Parathyroid adenoma (tissue), 2 donors: Measurements from ENCODE around the gene EAF1.

ENCODE experiments used
- H2AFZ ChIP-seq: fragments of 300-600 bp; sonication (generic); one replicate; pipeline ENCODE4 v1.7.0; 2017; ENCODE audit warnings: antibody characterized with exemption, mild to moderate bottlenecking
- H3K27ac ChIP-seq: fragments of 300-600 bp; sonication (generic); one replicate; pipeline ENCODE4 v1.7.0; 2017
- H3K27me3 ChIP-seq: fragments of 300-600 bp; sonication (generic); one replicate; pipeline ENCODE4 v1.7.0; 2017; ENCODE audit warnings: low read length; ENCODE audit not compliant: control insufficient read depth, insufficient read depth
- H3K36me3 ChIP-seq: fragments of 300-600 bp; sonication (generic); one replicate; pipeline ENCODE4 v1.7.0; 2017; ENCODE audit warnings: low read length; ENCODE audit not compliant: control insufficient read depth, insufficient read depth
- H3K4me1 ChIP-seq: fragments of 300-600 bp; sonication (generic); one replicate; pipeline ENCODE4 v1.7.0; 2017; ENCODE audit warnings: control low read depth
- H3K4me2 ChIP-seq: fragments of 300-600 bp; sonication (generic); one replicate; pipeline ENCODE4 v1.7.0; 2017; ENCODE audit warnings: low read length
- H3K4me3 ChIP-seq: fragments of 300-600 bp; sonication (generic); one replicate; pipeline ENCODE4 v1.7.0; 2017; ENCODE audit warnings: low read depth, low read length
- H3K79me2 ChIP-seq: fragments of 300-600 bp; sonication (generic); one replicate; pipeline ENCODE4 v1.7.0; 2017; ENCODE audit warnings: control low read depth
- H3K9ac ChIP-seq: fragments of 300-600 bp; sonication (generic); one replicate; pipeline ENCODE4 v1.7.0; 2017; ENCODE audit warnings: mild to moderate bottlenecking
- H3K9me3 ChIP-seq: fragments of 300-600 bp; sonication (generic); one replicate; pipeline ENCODE4 v1.7.0; 2017; ENCODE audit warnings: low read length; ENCODE audit not compliant: control insufficient read depth
- CTCF ChIP-seq: fragments of 300-600 bp; sonication (generic); IDR thresholded peaks from one replicate; pipeline ENCODE4 v1.7.0; 2017; ENCODE audit warnings: antibody characterized with exemption, mild to moderate bottlenecking
- donor health status: primary hyperparathyroidism.

The EAF1 gene

GRCh38 chr3:15427182-15427880 is at the start of gene EAF1, which contains the start of gene METTL6:
EAF1 (plus strand) TSS chr3:15427598; CDS start chr3:15427780, 182 bp downstream.
METTL6 (minus strand) TSS chr3:15427544; CDS start chr3:15426511, 1,033 bp downstream.
- Histone ChIP-seq H2AFZ (peak within 1 kb of the TSS; percentile 89), H3K4me2 (peak within 1 kb of the TSS; percentile 92), H3K4me1 (peaks cover 8% of the 10 kb centered on the region), H3K9me3 (no peaks in the 10 kb centered on the region), H3K79me2 (peaks cover 15% of the 10 kb centered on the region), H3K36me3 (no peaks in the 10 kb centered on the region), H3K27ac (peak within 1 kb of the TSS; percentile 42), H3K9ac (peak within 1 kb of the TSS; percentile 14), H3K27me3 (no peaks in the 10 kb centered on the region), H3K4me3 (peak within 1 kb of the TSS; percentile 95)
- no peak for TF ChIP-seq CTCF

- H3K4me2 ChIP-seq: peak overlapping the region; percentile 29
- H3K9me3 ChIP-seq: no peaks in the 10 kb centered on the region
- no peaks in the 10 kb centered on the region for H3K27me3 ChIP-seq
- peak; percentile 91 for TF ChIP-seq CTCF
- H3K27ac ChIP-seq: peak overlapping the region; percentile 34
- no peaks in the 10 kb centered on the region for H3K79me2 ChIP-seq
- H2AFZ ChIP-seq: peak overlapping the region; percentile 72
- no peaks in the 10 kb centered on the region for H3K36me3 ChIP-seq
- H3K4me1 ChIP-seq: peaks cover 3% of the 10 kb centered on the region
- no peak overlapping the region for H3K4me3 ChIP-seq
- no peak overlapping the region for H3K9ac ChIP-seq
Observed at GRCh38 chr3:15377961-15378791, 49.2 kb upstream of the EAF1 start.

DNA sequence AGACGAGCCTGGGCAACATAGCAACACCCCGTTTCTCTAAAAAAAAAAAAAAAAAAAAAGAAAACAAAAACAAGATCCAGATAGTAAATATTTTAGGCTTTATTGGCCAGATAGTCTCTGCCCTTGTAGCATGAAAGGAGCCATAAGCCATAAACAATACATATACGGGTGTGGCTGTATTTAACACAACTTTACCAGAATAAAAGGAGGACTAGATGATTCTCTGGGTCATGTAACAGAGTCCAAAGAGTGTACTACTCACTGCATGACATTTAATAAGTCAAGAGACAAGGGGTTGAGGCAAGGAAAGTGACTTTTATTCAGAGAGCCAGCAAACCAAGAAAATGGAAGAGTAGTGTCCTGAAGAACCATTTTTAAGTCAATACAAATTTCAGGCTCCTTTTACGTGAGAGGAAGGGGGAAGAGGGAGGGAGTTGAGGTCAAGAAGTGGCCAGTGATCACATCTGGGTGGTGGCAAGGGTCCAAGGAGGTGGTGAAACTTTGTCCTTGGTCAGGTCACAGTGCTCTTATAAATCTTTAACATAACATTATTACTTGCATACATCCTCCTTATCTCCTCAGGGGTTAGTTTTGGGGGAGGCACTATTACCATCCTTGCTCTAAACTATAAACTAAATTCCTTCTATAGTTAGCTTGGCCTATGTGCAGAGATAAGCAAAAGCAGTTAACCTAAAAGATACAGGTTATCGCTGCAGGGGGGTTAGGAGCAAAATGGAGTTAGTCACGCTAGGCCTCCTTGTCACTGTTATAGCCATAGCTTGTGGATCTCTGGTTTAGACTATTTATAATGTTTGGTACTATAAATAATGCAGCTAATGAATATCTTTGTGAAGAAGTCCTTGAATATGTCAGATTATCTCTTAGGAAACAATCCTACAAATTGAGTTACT is 46.2 kb upstream of the EAF1 start:
- TF ChIP-seq CTCF: no peak
- Histone ChIP-seq H3K9me3 (no peaks in the 10 kb centered on the region), H3K4me2 (no peak overlapping the region), H3K27me3 (no peaks in the 10 kb centered on the region), H3K4me3 (no peak overlapping the region), H3K9ac (no peak overlapping the region), H3K36me3 (no peaks in the 10 kb centered on the region), H3K27ac (no peak overlapping the region), H3K79me2 (no peaks in the 10 kb centered on the region), H2AFZ (no peak overlapping the region), H3K4me1 (peaks cover 3% of the 10 kb centered on the region)

DNA sequence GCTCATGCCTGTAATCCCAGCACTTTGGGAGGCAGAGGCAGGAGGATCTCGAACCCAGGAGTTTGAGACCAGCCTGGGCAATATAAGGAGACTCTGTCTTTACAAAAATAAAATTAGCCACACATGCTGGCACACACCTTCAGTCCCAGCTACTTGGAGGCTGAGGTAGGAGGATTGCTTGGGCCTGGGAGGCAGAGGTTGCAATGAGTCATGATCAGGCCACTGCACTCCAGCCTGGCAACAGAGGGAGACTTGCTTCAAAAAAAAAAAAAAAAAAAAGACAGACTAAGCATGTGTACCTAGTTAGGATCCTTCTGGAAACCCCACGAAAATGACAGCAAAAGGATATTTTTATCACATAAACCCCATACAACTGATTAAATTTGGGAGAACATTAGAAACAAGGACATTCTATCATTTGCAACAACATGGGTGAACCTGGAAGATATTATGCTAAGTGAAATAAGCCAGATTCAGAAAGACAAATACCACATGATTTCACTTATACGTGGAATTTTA is 44.9 kb upstream of the EAF1 start:
- no peak overlapping the region for H3K9ac ChIP-seq
- H3K4me3 ChIP-seq: no peak overlapping the region
- no peaks in the 10 kb centered on the region for H3K79me2 ChIP-seq
- H3K27me3 ChIP-seq: no peaks in the 10 kb centered on the region
- H2AFZ ChIP-seq: no peak overlapping the region
- H3K36me3 ChIP-seq: no peaks in the 10 kb centered on the region
- TF ChIP-seq CTCF: no peak
- no peak overlapping the region for H3K27ac ChIP-seq
- no peaks in the 10 kb centered on the region for H3K9me3 ChIP-seq
- peaks cover 9% of the 10 kb centered on the region for H3K4me1 ChIP-seq
- H3K4me2 ChIP-seq: no peak overlapping the region
